Body of pancreas (tissue), 4 donors: ENCODE results near the gene ATXN1. TPM values are rescaled to one million over a fixed set of nuclear protein-coding genes. Genes with fewer than 3 reads are reported as not detected.

Experiments used
- ATAC-seq: fragments of 150-250 bp; one replicate; pipeline ENCODE4 v1.9.1; 2016
- DNase-seq, 4 donors: peaks; one replicate each; pipeline ENCODE4 v3.0.0-alpha.2; 2019
- H3K27ac ChIP-seq, 4 donors: fragments of 200-600 bp; sonication (generic); 1 replicate in 3 of 4; 2 replicates in 1 of 4; pipeline versions ENCODE4 v1.5.1 to v1.6.1; 2016 to 2019; ENCODE audit warnings: mild to moderate bottlenecking in 1 of 4, mixed read lengths in 1 of 4, moderate library complexity in 1 of 4
- H3K27me3 ChIP-seq, 2 donors: fragments of 200-600 bp; sonication (generic); one replicate each; pipeline ENCODE4 v1.6.0; 2016; ENCODE audit warnings: mild to moderate bottlenecking in 1 of 2
- H3K36me3 ChIP-seq, 2 donors: fragments of 200-600 bp; sonication (generic); replicated peaks in 1 of 2; 2 replicates each; pipeline ENCODE4 v1.5.1; 2016; ENCODE audit warnings: low read depth in 2 of 2; ENCODE audit not compliant: insufficient read depth in 1 of 2
- H3K4me1 ChIP-seq: fragments of 200-600 bp; sonication (generic); one replicate; pipeline ENCODE4 v1.6.0; 2016
- H3K4me3 ChIP-seq, 2 donors: fragments of 200-600 bp; sonication (generic); 1 replicate in 1 of 2; 2 replicates in 1 of 2; pipeline ENCODE4 v1.5.1; 2016 to 2019
- H3K9me3 ChIP-seq, 3 donors: fragments of 200-600 bp; sonication (generic); 1 replicate in 2 of 3; 2 replicates in 1 of 3; pipeline ENCODE4 v1.5.1; 2016
- POLR2A ChIP-seq, 3 donors: fragments of 450-650 bp; IDR thresholded peaks; one replicate each; pipeline ENCODE4 v1.6.1; 2016; ENCODE audit warnings: antibody characterized with exemption in 3 of 3, mild to moderate bottlenecking in 2 of 3
- WGBS, 2 donors: methylation state at CpG; one replicate each; pipeline ENCODE4 v1.1.5; 2017; 5-methylcytosine and 5-hydroxymethylcytosine counted together
- intact Hi-C: fragments of 100-400 bp; cut with DNase I; formaldehyde crosslinking; loops from one replicate; pipeline ENCODE4 v1.15.1; 2023
- total RNA-seq, 2 donors: library from RNA; depleted of rRNA; stranded (reverse); fragments of >200 nt; gene quantifications; one replicate each; pipeline ENCODE4 v1.1.0, GENCODE V29; 2016
- TF ChIP-seq, protein P1 (sequence below), 7 experiments: fragments of 450-650 bp in 4 of 7; fragments of 200-600 bp in 3 of 7; sonication (generic) in 3 of 7; IDR thresholded peaks; one replicate each; pipeline ENCODE4 v1.5.1; 2016 to 2019; ENCODE audit warnings: antibody characterized with exemption in 7 of 7

ATXN1 gene
- total RNA-seq, 2 donors from 2014 or later, result 24.6 to 24.7 TPM

- Histone ChIP-seq H3K27me3 (no peaks in the 10 kb centered on the region), H3K9me3 (no peaks in the 10 kb centered on the region), H3K4me1 (no peaks in the 10 kb centered on the region), H3K36me3 (no peaks in the 10 kb centered on the region), H3K4me3 (no peak overlapping the region), H3K27ac (no peak overlapping the region)
- 86 to 87% methylated on average over 8 to 10 of the region's 10 CpGs for WGBS, 2 donors
- intact Hi-C loops, result no loop called here
- ATAC-seq, result no peak
- TF ChIP-seq, protein P1, sequence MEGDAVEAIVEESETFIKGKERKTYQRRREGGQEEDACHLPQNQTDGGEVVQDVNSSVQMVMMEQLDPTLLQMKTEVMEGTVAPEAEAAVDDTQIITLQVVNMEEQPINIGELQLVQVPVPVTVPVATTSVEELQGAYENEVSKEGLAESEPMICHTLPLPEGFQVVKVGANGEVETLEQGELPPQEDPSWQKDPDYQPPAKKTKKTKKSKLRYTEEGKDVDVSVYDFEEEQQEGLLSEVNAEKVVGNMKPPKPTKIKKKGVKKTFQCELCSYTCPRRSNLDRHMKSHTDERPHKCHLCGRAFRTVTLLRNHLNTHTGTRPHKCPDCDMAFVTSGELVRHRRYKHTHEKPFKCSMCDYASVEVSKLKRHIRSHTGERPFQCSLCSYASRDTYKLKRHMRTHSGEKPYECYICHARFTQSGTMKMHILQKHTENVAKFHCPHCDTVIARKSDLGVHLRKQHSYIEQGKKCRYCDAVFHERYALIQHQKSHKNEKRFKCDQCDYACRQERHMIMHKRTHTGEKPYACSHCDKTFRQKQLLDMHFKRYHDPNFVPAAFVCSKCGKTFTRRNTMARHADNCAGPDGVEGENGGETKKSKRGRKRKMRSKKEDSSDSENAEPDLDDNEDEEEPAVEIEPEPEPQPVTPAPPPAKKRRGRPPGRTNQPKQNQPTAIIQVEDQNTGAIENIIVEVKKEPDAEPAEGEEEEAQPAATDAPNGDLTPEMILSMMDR (IDR thresholded peaks at IDR 0.05), result no peak
- no peak for TF ChIP-seq POLR2A (IDR thresholded peaks at IDR 0.05)
- DNase-seq, result no peak
These were observed 164.5 kb downstream of the ATXN1 start for GRCh38 chr6:16596616-16597331.

GRCh38 chr6:16595514-16596120, 165.6 kb downstream of the ATXN1 start:
- ATAC-seq (no peak), DNase-seq (no peak)
- 81 to 82% methylated on average over 8 of the region's 8 CpGs for WGBS, 2 donors
- TF ChIP-seq, protein P1 (IDR thresholded peaks at IDR 0.05), result no peak
- no peak for TF ChIP-seq POLR2A (IDR thresholded peaks at IDR 0.05)
- Histone ChIP-seq H3K27me3 (no peaks in the 10 kb centered on the region), H3K9me3 (no peaks in the 10 kb centered on the region), H3K4me1 (no peaks in the 10 kb centered on the region), H3K4me3 (no peak overlapping the region), H3K27ac (no peak overlapping the region), H3K36me3 (no peaks in the 10 kb centered on the region)
- intact Hi-C loops, result no loop called here

DNA sequence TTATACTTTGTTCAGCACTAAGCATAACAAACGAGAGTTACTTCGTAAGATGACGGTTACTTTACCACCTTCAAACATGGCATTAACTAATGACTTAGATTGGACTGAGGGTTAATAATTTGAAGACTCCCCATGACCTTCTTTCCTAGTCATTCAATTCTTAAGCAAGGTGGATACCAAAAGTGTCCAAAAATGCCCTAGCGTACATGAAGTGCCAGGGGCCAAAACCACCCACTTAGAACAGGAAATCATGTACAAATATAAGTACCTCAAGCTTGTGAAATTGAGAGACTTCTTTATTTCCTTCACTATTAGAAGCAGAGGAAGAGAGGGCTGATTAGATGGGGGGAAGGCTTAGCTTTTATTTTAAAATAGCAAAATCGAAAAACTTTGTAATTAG, 166.4 kb downstream of the ATXN1 start:
- intact Hi-C loops, result no loop called here

DNA sequence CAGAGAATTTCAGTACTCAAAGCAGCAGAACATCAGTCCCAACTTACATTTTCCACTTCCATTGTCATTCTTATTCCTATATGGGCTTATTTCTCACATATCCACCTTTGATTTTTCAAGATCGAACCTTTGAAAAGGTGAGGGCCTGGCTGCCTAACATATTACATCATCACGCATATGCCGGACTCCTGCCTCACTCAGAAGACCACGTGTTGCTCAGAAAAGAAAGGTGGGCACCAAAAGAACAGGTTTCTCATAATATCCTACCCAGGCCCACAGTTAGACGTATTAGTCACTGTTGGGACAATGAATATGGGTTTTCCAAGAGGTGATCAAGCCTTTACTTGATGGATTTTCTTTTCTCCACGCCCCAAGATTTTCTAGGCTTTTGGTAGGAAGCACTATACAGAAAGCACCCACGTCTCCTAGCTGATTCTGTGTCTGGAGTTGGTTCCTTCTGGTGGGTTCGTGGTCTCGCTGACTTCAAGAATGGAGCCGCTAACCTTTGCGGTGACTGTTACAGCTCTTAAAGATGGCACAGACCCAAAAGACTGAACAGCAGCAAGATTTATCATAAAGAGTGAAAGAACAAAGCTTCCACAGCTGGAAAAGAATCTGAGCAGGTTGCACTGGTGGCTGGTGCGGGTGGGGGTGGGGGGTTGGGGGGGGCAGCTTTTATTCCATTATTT, 168.9 kb downstream of the ATXN1 start:
- H3K36me3 ChIP-seq, result no peaks in the 10 kb centered on the region
- H3K9me3 ChIP-seq, result no peaks in the 10 kb centered on the region
- 90% methylated on average over 12 of the region's 12 CpGs for WGBS, 2 donors
- DNase-seq, result no peak
- no peak for ATAC-seq
- intact Hi-C loops, result no loop called here
- TF ChIP-seq, protein P1 (IDR thresholded peaks at IDR 0.05), result no peak
- TF ChIP-seq POLR2A (IDR thresholded peaks at IDR 0.05), result no peak
- peak overlapping the region in 1 of 4 donors; percentile 12 for H3K27ac ChIP-seq
- peaks cover 1% of the 10 kb centered on the region for H3K4me1 ChIP-seq
- no peak overlapping the region for H3K4me3 ChIP-seq
- H3K27me3 ChIP-seq, result no peaks in the 10 kb centered on the region

More for the DNA sequence above, 166.4 kb downstream of the ATXN1 start:
- ATAC-seq, result no peak
- TF ChIP-seq, protein P1 (IDR thresholded peaks at IDR 0.05), result no peak
- TF ChIP-seq POLR2A (IDR thresholded peaks at IDR 0.05), result no peak
- H3K27ac ChIP-seq, result no peak overlapping the region
- WGBS, 2 donors, result 78 to 91% methylated on average over 5 of the region's 5 CpGs
- H3K9me3 ChIP-seq, result no peaks in the 10 kb centered on the region
- no peak overlapping the region for H3K4me3 ChIP-seq
- no peaks in the 10 kb centered on the region for H3K36me3 ChIP-seq
- no peaks in the 10 kb centered on the region for H3K4me1 ChIP-seq
- DNase-seq, result no peak
- no peaks in the 10 kb centered on the region for H3K27me3 ChIP-seq
